CD14-positive monocyte (primary cell): ENCODE measurements around the gene C1QBP. TPM values are rescaled to one million over a fixed set of nuclear protein-coding genes. Genes with fewer than 3 reads are reported as not detected.

ENCODE experiments used
- DNase-seq, 3 donors: peaks; one replicate each; pipeline ENCODE4 v3.0.0-alpha.2; 2011 to 2022
- H2AFZ ChIP-seq: 2 replicates; pipeline ENCODE4 v1.6.0; 2012; ENCODE audit warnings: mild to moderate bottlenecking, low read depth, low read length, inconsistent platforms; ENCODE audit not compliant: insufficient read depth, poor library complexity, severe bottlenecking
- H3K27ac ChIP-seq, 2 donors: 1 replicate in 1 of 2; 2 replicates in 1 of 2; pipeline ENCODE4 v1.5.1; 2012 to 2013; ENCODE audit warnings: low read length in 2 of 2, control low read depth in 1 of 2, inconsistent platforms in 1 of 2, low read depth in 1 of 2, mild to moderate bottlenecking in 1 of 2
- H3K27me3 ChIP-seq, 2 donors: one replicate each; pipeline versions ENCODE4 v1.6.0 to v1.6.1; 2011 to 2013; ENCODE audit warnings: low read length in 2 of 2; ENCODE audit not compliant: control insufficient read depth in 2 of 2, insufficient read depth in 2 of 2
- H3K36me3 ChIP-seq, 2 donors: replicated peaks in 1 of 2; 1 replicate in 1 of 2; 2 replicates in 1 of 2; pipeline versions ENCODE4 v1.5.1 to v1.6.1; 2012 to 2013; ENCODE audit warnings: low read length in 2 of 2, control low read depth in 1 of 2, inconsistent platforms in 1 of 2, mild to moderate bottlenecking in 1 of 2; ENCODE audit not compliant: insufficient read depth in 2 of 2, control insufficient read depth in 1 of 2
- H3K4me1 ChIP-seq, 2 donors: 1 replicate in 1 of 2; 2 replicates in 1 of 2; pipeline versions ENCODE4 v1.5.1 to v1.6.1; 2012 to 2013; ENCODE audit warnings: low read length in 2 of 2, control low read depth in 1 of 2, inconsistent platforms in 1 of 2, mild to moderate bottlenecking in 1 of 2, moderate library complexity in 1 of 2; ENCODE audit not compliant: insufficient read depth in 2 of 2, control insufficient read depth in 1 of 2
- H3K4me2 ChIP-seq: replicated peaks from 2 replicates; pipeline ENCODE3; 2012; ENCODE audit warnings: low read length, moderate library complexity, mild to moderate bottlenecking; ENCODE audit not compliant: poor library complexity, severe bottlenecking; ENCODE audit errors: extremely low read depth
- H3K4me3 ChIP-seq, 3 experiments: fragments of 200-600 bp in 1 of 3; sonication (generic) in 1 of 3; replicated peaks in 1 of 3; 1 replicate in 2 of 3; 2 replicates in 1 of 3; pipeline ENCODE4 v1.5.1; 2011 to 2013; ENCODE audit warnings: low read length in 3 of 3, mild to moderate bottlenecking in 3 of 3, control low read depth in 2 of 3, low read depth in 2 of 3, inconsistent platforms in 1 of 3, moderate library complexity in 1 of 3
- H3K79me2 ChIP-seq: 2 replicates; pipeline ENCODE4 v1.6.0; 2012; ENCODE audit warnings: mild to moderate bottlenecking, control low read depth, inconsistent platforms, low read length, moderate library complexity; ENCODE audit not compliant: insufficient read depth
- H3K9ac ChIP-seq: 2 replicates; pipeline ENCODE4 v1.6.0; 2017; ENCODE audit warnings: low read length, mild to moderate bottlenecking; ENCODE audit not compliant: insufficient read depth, poor library complexity, severe bottlenecking
- H3K9me3 ChIP-seq, 2 donors: replicated peaks in 1 of 2; 1 replicate in 1 of 2; 2 replicates in 1 of 2; pipeline versions ENCODE4 v1.5.1 to v1.6.1; 2012 to 2013; ENCODE audit warnings: low read length in 2 of 2, control low read depth in 1 of 2; ENCODE audit not compliant: control insufficient read depth in 1 of 2, insufficient read depth in 1 of 2
- H4K20me1 ChIP-seq: 2 replicates; pipeline ENCODE4 v1.6.0; 2012; ENCODE audit warnings: mild to moderate bottlenecking, low read length, control low read depth, moderate library complexity; ENCODE audit not compliant: insufficient read depth
- H3K27ac Mint-ChIP-seq, 7 donors: one replicate each; pipeline ENCODE4 v1.8.0; 2020; ENCODE audit warnings: mild to moderate bottlenecking in 7 of 7, mixed read lengths in 7 of 7, moderate library complexity in 6 of 7, inconsistent platforms in 2 of 7
- H3K27me3 Mint-ChIP-seq, 3 donors: one replicate each; pipeline ENCODE4 v1.8.0; 2021 to 2022; ENCODE audit warnings: low read depth in 3 of 3, mild to moderate bottlenecking in 3 of 3, mixed read lengths in 3 of 3, moderate library complexity in 3 of 3, inconsistent platforms in 1 of 3
- H3K36me3 Mint-ChIP-seq, 2 donors: one replicate each; pipeline ENCODE4 v1.8.0; 2020; ENCODE audit warnings: mixed read lengths in 2 of 2, inconsistent platforms in 1 of 2, mild to moderate bottlenecking in 1 of 2
- H3K4me1 Mint-ChIP-seq: one replicate; pipeline ENCODE4 v1.8.0; 2020; ENCODE audit warnings: mild to moderate bottlenecking, mixed read lengths
- H3K4me3 Mint-ChIP-seq, 2 donors: one replicate each; pipeline ENCODE4 v1.8.0; 2020; ENCODE audit warnings: mild to moderate bottlenecking in 2 of 2, mixed read lengths in 2 of 2, moderate library complexity in 1 of 2
- H3K9me3 Mint-ChIP-seq, 7 donors: one replicate each; pipeline ENCODE4 v1.8.0; 2020 to 2022; ENCODE audit warnings: mixed read lengths in 7 of 7, mild to moderate bottlenecking in 6 of 7, moderate library complexity in 6 of 7, inconsistent platforms in 2 of 7
- WGBS: methylation state at CpG from one replicate; pipeline ENCODE4 v1.1.5; 2013; ENCODE audit warnings: missing lambda C conversion rate; ENCODE audit not compliant: insufficient coverage; 5-methylcytosine and 5-hydroxymethylcytosine counted together
- intact Hi-C, 2 donors: fragments of 100-400 bp; cut with micrococcal nuclease; formaldehyde crosslinking; loops; one replicate each; pipeline versions ENCODE4 v1.15.0 to v1.15.1; 2023
- polyA plus RNA-seq, 3 donors: library from polyadenylated mRNA; depleted of rRNA in 1 of 3; unstranded in 2 of 3; stranded (reverse) in 1 of 3; fragments of 300-500 nt in 2 of 3; fragments of >200 nt in 1 of 3; fragmentation: Illumina TruSeq in 2 of 3; gene quantifications; 1 replicate in 2 of 3; 2 replicates in 1 of 3; pipeline ENCODE4 v1.2.3, GENCODE V29; 2012 to 2021
- TF ChIP-seq, protein P1 (sequence below): fragments of 200-600 bp; IDR thresholded peaks from one replicate; pipeline ENCODE4 v1.8.0; 2022; ENCODE audit warnings: antibody characterized with exemption, mild to moderate bottlenecking

The C1QBP gene
- polyA plus RNA-seq, 3 donors: 32.7 to 169 (median 122) TPM

DNA sequence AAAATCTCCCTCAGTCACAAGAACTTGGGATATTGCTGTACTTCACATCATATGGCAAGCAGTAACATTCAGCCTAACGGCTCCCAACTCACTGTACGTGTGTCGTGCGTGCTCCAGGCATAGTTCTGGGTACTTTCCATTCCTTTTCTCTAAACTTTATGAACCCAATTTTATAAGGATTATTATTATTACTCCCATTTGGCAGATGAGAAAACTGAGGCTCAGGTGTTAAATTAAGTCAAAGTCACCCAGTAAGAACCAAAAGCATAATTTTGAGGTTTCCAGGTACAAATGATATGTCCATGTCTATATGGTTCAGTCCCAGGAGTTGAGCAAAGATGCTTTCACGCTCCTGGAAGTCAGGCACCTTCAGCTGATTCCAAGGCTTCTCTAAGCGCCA lies 4.8 kb upstream of the C1QBP start:
- Mint-ChIP-seq H3K27ac (no peak overlapping the region), H3K27me3 (peaks cover 0 to 1% (median 0%) of the 10 kb centered on the region in 3 donors), H3K9me3 (no peaks in the 10 kb centered on the region), H3K36me3 (peaks cover 50 to 58% of the 10 kb centered on the region in 2 donors), H3K4me3 (no peak overlapping the region), H3K4me1 (peaks cover 9% of the 10 kb centered on the region)
- Histone ChIP-seq H3K36me3 (peaks cover 50 to 76% of the 10 kb centered on the region in 2 donors), H3K4me1 (peaks cover 6 to 9% of the 10 kb centered on the region in 2 donors), H3K4me3 (no peak overlapping the region), H3K4me2 (no peak overlapping the region), H3K27me3 (no peaks in the 10 kb centered on the region), H4K20me1 (no peaks in the 10 kb centered on the region), H3K27ac (no peak overlapping the region), H3K9ac (no peak overlapping the region), H3K79me2 (peaks cover 2% of the 10 kb centered on the region), H3K9me3 (no peaks in the 10 kb centered on the region), H2AFZ (no peak overlapping the region)
- TF ChIP-seq, protein P1, sequence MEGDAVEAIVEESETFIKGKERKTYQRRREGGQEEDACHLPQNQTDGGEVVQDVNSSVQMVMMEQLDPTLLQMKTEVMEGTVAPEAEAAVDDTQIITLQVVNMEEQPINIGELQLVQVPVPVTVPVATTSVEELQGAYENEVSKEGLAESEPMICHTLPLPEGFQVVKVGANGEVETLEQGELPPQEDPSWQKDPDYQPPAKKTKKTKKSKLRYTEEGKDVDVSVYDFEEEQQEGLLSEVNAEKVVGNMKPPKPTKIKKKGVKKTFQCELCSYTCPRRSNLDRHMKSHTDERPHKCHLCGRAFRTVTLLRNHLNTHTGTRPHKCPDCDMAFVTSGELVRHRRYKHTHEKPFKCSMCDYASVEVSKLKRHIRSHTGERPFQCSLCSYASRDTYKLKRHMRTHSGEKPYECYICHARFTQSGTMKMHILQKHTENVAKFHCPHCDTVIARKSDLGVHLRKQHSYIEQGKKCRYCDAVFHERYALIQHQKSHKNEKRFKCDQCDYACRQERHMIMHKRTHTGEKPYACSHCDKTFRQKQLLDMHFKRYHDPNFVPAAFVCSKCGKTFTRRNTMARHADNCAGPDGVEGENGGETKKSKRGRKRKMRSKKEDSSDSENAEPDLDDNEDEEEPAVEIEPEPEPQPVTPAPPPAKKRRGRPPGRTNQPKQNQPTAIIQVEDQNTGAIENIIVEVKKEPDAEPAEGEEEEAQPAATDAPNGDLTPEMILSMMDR: no peak
- no peak for DNase-seq
- intact Hi-C loops: no loop called here
- WGBS: 100% methylated on average over 2 of the region's 6 CpGs

DNA sequence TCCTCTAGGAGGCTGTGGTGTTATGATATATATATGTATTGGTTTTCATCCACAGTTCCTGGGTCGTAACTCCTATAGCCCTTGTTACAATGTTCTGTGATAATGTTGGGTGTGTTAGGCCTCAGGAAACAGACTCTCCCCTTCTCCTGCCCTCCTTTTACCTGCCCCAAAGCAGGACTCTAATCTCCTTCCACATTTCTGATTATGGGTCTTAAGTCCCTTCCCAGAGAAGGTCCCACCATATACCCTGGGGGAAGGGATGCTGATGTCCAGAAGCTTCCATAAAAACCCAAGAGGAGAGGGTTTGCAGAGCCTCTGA lies 450 bp upstream of the C1QBP start:
- Histone ChIP-seq H3K9me3 (no peaks in the 10 kb centered on the region), H3K27me3 (no peaks in the 10 kb centered on the region), H3K36me3 (peaks cover 27 to 66% of the 10 kb centered on the region in 2 donors), H3K79me2 (peaks cover 41% of the 10 kb centered on the region), H4K20me1 (peaks cover 8% of the 10 kb centered on the region), H2AFZ (peak overlapping the region; percentile 99), H3K4me3 (peak overlapping the region; percentile 23 to 94 (median 60)), H3K27ac (peak overlapping the region; percentile 59 to 65), H3K9ac (peak overlapping the region; percentile 78), H3K4me1 (peaks cover 18 to 22% of the 10 kb centered on the region in 2 donors), H3K4me2 (peak overlapping the region; percentile 91)
- WGBS: no CpG with 5 or more reads among the region's 1 CpG
- H3K9me3 Mint-ChIP-seq: no peaks in the 10 kb centered on the region
- peak overlapping the region; percentile 74 to 84 for H3K4me3 Mint-ChIP-seq
- H3K27ac Mint-ChIP-seq: peak overlapping the region; percentile 62 to 92 (median 85)
- TF ChIP-seq, protein P1: peak; percentile 69
- H3K4me1 Mint-ChIP-seq: peaks cover 27% of the 10 kb centered on the region
- no peak for DNase-seq
- H3K27me3 Mint-ChIP-seq: peaks cover 0 to 1% (median 0%) of the 10 kb centered on the region in 3 donors
- intact Hi-C loops: loop anchor here (2.0 to 10.0 kb wide), 2 partner anchors 21 to 45 kb away; partner anchors contain the start of genes DERL2 (in 1 of the 2), MIS12 (in 1 of the 2) and NUP88 (in 1 of the 2)
- peaks cover 39 to 47% of the 10 kb centered on the region in 2 donors for H3K36me3 Mint-ChIP-seq
